SK-N-SH (cell line): ENCODE measurements around the gene KCNIP4. TPM values are rescaled to one million over a fixed set of nuclear protein-coding genes. Genes with fewer than 3 reads are reported as not detected.

Experiments used
- CTCF ChIA-PET: fragments of 300-600, 350-600 bp; formaldehyde crosslinking; extraction: SDS; loops from one replicate; lab custom pipeline; 2021; lab: Yijun Ruan, JAX
- POLR2A ChIA-PET: fragments of 350-600 bp; sonication (Branson Sonifier 250); formaldehyde crosslinking; extraction: SDS; loops from one replicate; lab custom pipeline; 2020; ENCODE audit warnings: antibody characterized with exemption, inconsistent platforms; lab: Yijun Ruan, JAX
- DNase-seq: peaks from one replicate; pipeline ENCODE4 v3.0.0; 2012
- H2AFZ ChIP-seq: fragments of 200-600 bp; sonication (generic); 2 replicates; pipeline ENCODE4 v1.8.1; 2016; ENCODE audit warnings: antibody characterized with exemption, mild to moderate bottlenecking, low read depth
- H3F3A ChIP-seq: fragments of 200-600 bp; sonication (generic); replicated peaks from 2 replicates; pipeline ENCODE3; 2016; ENCODE audit warnings: antibody characterized with exemption, mild to moderate bottlenecking; ENCODE audit not compliant: insufficient read depth
- H3K27ac ChIP-seq, 2 experiments: fragments of 200-500 bp in 1 of 2; fragments of 200-600 bp in 1 of 2; sonication (Bioruptor generic) in 1 of 2; sonication (generic), shearing (Covaris generic) in 1 of 2; 2 replicates each; pipeline versions ENCODE4 v1.5.1 to v1.6.1; 2014 to 2016; ENCODE audit warnings: low read depth in 2 of 2, inconsistent platforms in 1 of 2, low read length in 1 of 2, mild to moderate bottlenecking in 1 of 2, mixed read lengths in 1 of 2
- H3K27me3 ChIP-seq: fragments of 200-600 bp; sonication (generic), shearing (Covaris generic); 2 replicates; pipeline ENCODE4 v1.6.1; 2016; ENCODE audit warnings: mixed run types; ENCODE audit not compliant: insufficient read depth
- H3K36me3 ChIP-seq, 2 experiments: fragments of 200-500 bp in 1 of 2; fragments of 200-600 bp in 1 of 2; sonication (Bioruptor generic) in 1 of 2; sonication (generic) in 1 of 2; replicated peaks in 1 of 2; 2 replicates each; pipeline versions ENCODE3 to v1.5.1; 2014 to 2016; ENCODE audit warnings: low read length in 1 of 2, mild to moderate bottlenecking in 1 of 2; ENCODE audit not compliant: insufficient read depth in 2 of 2, control insufficient read depth in 1 of 2
- H3K4me1 ChIP-seq, 2 experiments: fragments of 200-500 bp in 1 of 2; fragments of 200-600 bp in 1 of 2; sonication (Bioruptor generic) in 1 of 2; sonication (generic), shearing (Covaris generic) in 1 of 2; 2 replicates each; pipeline versions ENCODE4 v1.5.1 to v1.6.1; 2014 to 2016; ENCODE audit warnings: low read depth in 1 of 2, low read length in 1 of 2, mixed run types in 1 of 2; ENCODE audit not compliant: insufficient read depth in 2 of 2, control insufficient read depth in 1 of 2
- H3K4me2 ChIP-seq: fragments of 200-600 bp; sonication (generic), shearing (Covaris generic); 2 replicates; pipeline ENCODE4 v1.6.1; 2017; ENCODE audit warnings: mixed run types
- H3K4me3 ChIP-seq, 2 experiments: fragments of 200-500 bp in 1 of 2; fragments of 200-600 bp in 1 of 2; sonication (Bioruptor generic) in 1 of 2; sonication (generic), shearing (Covaris generic) in 1 of 2; 2 replicates each; pipeline versions ENCODE4 v1.5.1 to v1.8.1; 2014 to 2016; ENCODE audit warnings: low read depth in 2 of 2, inconsistent platforms in 1 of 2, low read length in 1 of 2, mild to moderate bottlenecking in 1 of 2, mixed read lengths in 1 of 2, moderate library complexity in 1 of 2
- H3K79me2 ChIP-seq: fragments of 200-600 bp; sonication (generic); 2 replicates; pipeline ENCODE4 v1.8.1; 2017; ENCODE audit warnings: mild to moderate bottlenecking; ENCODE audit not compliant: insufficient read depth
- H3K9ac ChIP-seq: fragments of 200-600 bp; sonication (generic); 2 replicates; pipeline ENCODE4 v1.6.1; 2017; ENCODE audit warnings: mixed run types
- H3K9me2 ChIP-seq: fragments of 200-600 bp; sonication (generic); 2 replicates; pipeline ENCODE4 v1.6.1; 2017; ENCODE audit warnings: mixed run types
- H3K9me3 ChIP-seq: fragments of 200-600 bp; sonication (generic); 2 replicates; pipeline ENCODE4 v1.6.1; 2017; ENCODE audit warnings: mixed run types, mild to moderate bottlenecking, moderate library complexity
- H4K20me1 ChIP-seq: fragments of 200-600 bp; sonication (generic); 2 replicates; pipeline ENCODE4 v1.6.1; 2017; ENCODE audit warnings: mild to moderate bottlenecking, mixed run types; ENCODE audit not compliant: insufficient read depth
- ELF1 ChIP-seq: IDR thresholded peaks from 2 replicates; pipeline ENCODE4 v1.4.0; 2012
- EP300 ChIP-seq, 2 experiments: IDR thresholded peaks; 2 replicates each; pipeline versions ENCODE4 v1.4.0 to v1.6.1; 2012; ENCODE audit warnings: borderline replicate concordance in 1 of 2, low read depth in 1 of 2, low read length in 1 of 2
- FOXJ3 ChIP-seq: sonication (generic); formaldehyde crosslinking; IDR thresholded peaks from 2 replicates; pipeline ENCODE4 v1.5.1; 2020; ENCODE audit warnings: mild to moderate bottlenecking, missing genetic modification reagents
- GABPA ChIP-seq: IDR thresholded peaks from 2 replicates; pipeline ENCODE4 v1.4.0; 2012; ENCODE audit warnings: low read depth, mild to moderate bottlenecking
- JUND ChIP-seq: IDR thresholded peaks from 2 replicates; pipeline ENCODE4 v1.4.0; 2012
- MAX ChIP-seq: IDR thresholded peaks from 2 replicates; pipeline ENCODE4 v1.4.0; 2012; ENCODE audit warnings: low read depth
- MEF2A ChIP-seq: IDR thresholded peaks from 2 replicates; pipeline ENCODE4 v1.4.0; 2012; ENCODE audit warnings: low read depth, borderline replicate concordance
- NFIC ChIP-seq: IDR thresholded peaks from 2 replicates; pipeline ENCODE4 v1.4.0; 2012; ENCODE audit warnings: borderline replicate concordance
- NRF1 ChIP-seq: IDR thresholded peaks from 2 replicates; pipeline ENCODE4 v1.6.1; 2012; ENCODE audit warnings: low read depth, mild to moderate bottlenecking, low read length
- PBX3 ChIP-seq: IDR thresholded peaks from 2 replicates; pipeline ENCODE4; 2012
- POLR2AphosphoS5 ChIP-seq: IDR thresholded peaks from 2 replicates; pipeline ENCODE4 v1.6.1; 2012; ENCODE audit warnings: low read depth, low read length
- RAD21 ChIP-seq: IDR thresholded peaks from 2 replicates; pipeline ENCODE4 v1.6.1; 2012; ENCODE audit warnings: mild to moderate bottlenecking, low read length
- RCOR1 ChIP-seq: fragments of 150-350 bp; IDR thresholded peaks from 2 replicates; pipeline ENCODE4 v1.6.1; 2017; ENCODE audit warnings: antibody characterized with exemption, low read length
- REST ChIP-seq: IDR thresholded peaks from 2 replicates; pipeline ENCODE4 v1.6.1; 2012; ENCODE audit warnings: mild to moderate bottlenecking, low read depth, low read length, moderate library complexity
- RFX5 ChIP-seq: IDR thresholded peaks from 2 replicates; pipeline ENCODE4 v1.6.1; 2012; ENCODE audit warnings: mild to moderate bottlenecking, improper control_type of control experiment, low read length
- SIN3A ChIP-seq: IDR thresholded peaks from 2 replicates; pipeline ENCODE4 v1.6.1; 2012; ENCODE audit warnings: low read depth, mild to moderate bottlenecking, low read length, moderate library complexity, borderline replicate concordance
- SMC3 ChIP-seq: IDR thresholded peaks from 2 replicates; pipeline ENCODE4 v1.6.1; 2012; ENCODE audit warnings: low read depth, low read length, improper control_type of control experiment
- TAF1 ChIP-seq: IDR thresholded peaks from 2 replicates; pipeline ENCODE4 v1.6.1; 2012; ENCODE audit warnings: low read depth, mild to moderate bottlenecking, low read length, moderate library complexity, borderline replicate concordance
- TCF12 ChIP-seq: IDR thresholded peaks from 2 replicates; pipeline ENCODE4 v1.4.0; 2012
- YY1 ChIP-seq: IDR thresholded peaks from 2 replicates; pipeline ENCODE4 v1.4.0; 2012; ENCODE audit warnings: low read depth, mild to moderate bottlenecking
- WGBS: methylation state at CpG from one replicate; pipeline ENCODE4 v1.1.6; 2017; ENCODE audit warnings: low lambda C conversion rate; 5-methylcytosine and 5-hydroxymethylcytosine counted together
- polyA plus RNA-seq, 3 experiments: library from polyadenylated mRNA; depleted of rRNA; stranded (reverse); fragments of >200 nt; gene quantifications; 2 replicates each; pipeline ENCODE4 v1.2.3, GENCODE V29; 2012
- TF ChIP-seq, protein P1 (sequence below): fragments of 200-600 bp; sonication (generic); IDR thresholded peaks from 2 replicates; pipeline ENCODE4 v1.6.1; 2017; ENCODE audit warnings: antibody characterized with exemption, mild to moderate bottlenecking, moderate library complexity
- TF ChIP-seq, protein P2 (sequence below): fragments of 150-350 bp; IDR thresholded peaks from 2 replicates; pipeline ENCODE4 v1.6.1; 2017; ENCODE audit warnings: antibody characterized with exemption, low read length, low read depth, borderline replicate concordance
- TF ChIP-seq, protein P3 (sequence below): IDR thresholded peaks from 2 replicates; pipeline ENCODE4 v1.4.0; 2012; ENCODE audit warnings: low read depth, borderline replicate concordance
- TF ChIP-seq, protein P4 (sequence below): fragments of 150-350 bp; IDR thresholded peaks from 2 replicates; pipeline ENCODE4 v1.6.1; 2016; ENCODE audit warnings: mild to moderate bottlenecking, low read depth, low read length

Gene KCNIP4
- polyA plus RNA-seq, 1 of the 3 experiments (the other 2 are of a cell fraction): 0.18 TPM

- ChIA-PET CTCF (interaction anchor here (0.9 to 1.4 kb wide), 2 partner anchors 41 to 213 kb away, joined by 3 read pairs; no protein-coding TSS in a partner anchor), POLR2A (no interaction called here)
- Histone ChIP-seq H3K4me2 (no peak overlapping the region), H3K4me3 (no peak overlapping the region), H2AFZ (no peak overlapping the region), H4K20me1 (no peaks in the 10 kb centered on the region), H3K27me3 (no peaks in the 10 kb centered on the region), H3K9me2 (no peaks in the 10 kb centered on the region), H3K4me1 (peaks cover 0 to 39% of the 10 kb centered on the region in 2 experiments; a peak in 2 of 4 replicates), H3K9ac (no peak overlapping the region), H3K27ac (peak overlapping the region in 1 of 2 experiments; percentile 94; a peak in 2 of 4 replicates), H3F3A (no peaks in the 10 kb centered on the region), H3K79me2 (no peaks in the 10 kb centered on the region), H3K36me3 (no peaks in the 10 kb centered on the region), H3K9me3 (no peaks in the 10 kb centered on the region)
- WGBS: 2% methylated on average over 3 of the region's 3 CpGs
- peak; percentile 30 for DNase-seq
- TF ChIP-seq TCF12 (peak; percentile 30; the same call in 1 of the 2 replicates), MAX (no peak), RFX5 (0 out of 2 replicates have a peak, but pooled peaks have one; percentile 10), JUND (no peak), SIN3A (no peak), REST (no peak), RCOR1 (peak; percentile 68), FOXJ3 (peak; percentile 98), POLR2AphosphoS5 (no peak; the same call in 1 of the 2 replicates), SMC3 (no peak), MEF2A (no peak), YY1 (no peak), RAD21 (no peak; the same call in 1 of the 2 replicates), PBX3 (no peak), TAF1 (no peak), ELF1 (no peak), GABPA (no peak), EP300 (IDR thresholded peaks at IDR 0.05; ENCODE audit: borderline replicate concordance in 1 of 2, low read depth in 1 of 2, low read length in 1 of 2) (peak in 1 of 2 experiments; percentile 93; a peak in 2 of 4 replicates), NFIC (no peak), NRF1 (no peak)
- TF ChIP-seq, protein P1, sequence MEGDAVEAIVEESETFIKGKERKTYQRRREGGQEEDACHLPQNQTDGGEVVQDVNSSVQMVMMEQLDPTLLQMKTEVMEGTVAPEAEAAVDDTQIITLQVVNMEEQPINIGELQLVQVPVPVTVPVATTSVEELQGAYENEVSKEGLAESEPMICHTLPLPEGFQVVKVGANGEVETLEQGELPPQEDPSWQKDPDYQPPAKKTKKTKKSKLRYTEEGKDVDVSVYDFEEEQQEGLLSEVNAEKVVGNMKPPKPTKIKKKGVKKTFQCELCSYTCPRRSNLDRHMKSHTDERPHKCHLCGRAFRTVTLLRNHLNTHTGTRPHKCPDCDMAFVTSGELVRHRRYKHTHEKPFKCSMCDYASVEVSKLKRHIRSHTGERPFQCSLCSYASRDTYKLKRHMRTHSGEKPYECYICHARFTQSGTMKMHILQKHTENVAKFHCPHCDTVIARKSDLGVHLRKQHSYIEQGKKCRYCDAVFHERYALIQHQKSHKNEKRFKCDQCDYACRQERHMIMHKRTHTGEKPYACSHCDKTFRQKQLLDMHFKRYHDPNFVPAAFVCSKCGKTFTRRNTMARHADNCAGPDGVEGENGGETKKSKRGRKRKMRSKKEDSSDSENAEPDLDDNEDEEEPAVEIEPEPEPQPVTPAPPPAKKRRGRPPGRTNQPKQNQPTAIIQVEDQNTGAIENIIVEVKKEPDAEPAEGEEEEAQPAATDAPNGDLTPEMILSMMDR: no peak
- TF ChIP-seq, protein P2, sequence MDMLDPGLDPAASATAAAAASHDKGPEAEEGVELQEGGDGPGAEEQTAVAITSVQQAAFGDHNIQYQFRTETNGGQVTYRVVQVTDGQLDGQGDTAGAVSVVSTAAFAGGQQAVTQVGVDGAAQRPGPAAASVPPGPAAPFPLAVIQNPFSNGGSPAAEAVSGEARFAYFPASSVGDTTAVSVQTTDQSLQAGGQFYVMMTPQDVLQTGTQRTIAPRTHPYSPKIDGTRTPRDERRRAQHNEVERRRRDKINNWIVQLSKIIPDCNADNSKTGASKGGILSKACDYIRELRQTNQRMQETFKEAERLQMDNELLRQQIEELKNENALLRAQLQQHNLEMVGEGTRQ: no peak
- TF ChIP-seq, protein P3, sequence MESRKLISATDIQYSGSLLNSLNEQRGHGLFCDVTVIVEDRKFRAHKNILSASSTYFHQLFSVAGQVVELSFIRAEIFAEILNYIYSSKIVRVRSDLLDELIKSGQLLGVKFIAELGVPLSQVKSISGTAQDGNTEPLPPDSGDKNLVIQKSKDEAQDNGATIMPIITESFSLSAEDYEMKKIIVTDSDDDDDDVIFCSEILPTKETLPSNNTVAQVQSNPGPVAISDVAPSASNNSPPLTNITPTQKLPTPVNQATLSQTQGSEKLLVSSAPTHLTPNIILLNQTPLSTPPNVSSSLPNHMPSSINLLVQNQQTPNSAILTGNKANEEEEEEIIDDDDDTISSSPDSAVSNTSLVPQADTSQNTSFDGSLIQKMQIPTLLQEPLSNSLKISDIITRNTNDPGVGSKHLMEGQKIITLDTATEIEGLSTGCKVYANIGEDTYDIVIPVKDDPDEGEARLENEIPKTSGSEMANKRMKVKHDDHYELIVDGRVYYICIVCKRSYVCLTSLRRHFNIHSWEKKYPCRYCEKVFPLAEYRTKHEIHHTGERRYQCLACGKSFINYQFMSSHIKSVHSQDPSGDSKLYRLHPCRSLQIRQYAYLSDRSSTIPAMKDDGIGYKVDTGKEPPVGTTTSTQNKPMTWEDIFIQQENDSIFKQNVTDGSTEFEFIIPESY: no peak
- TF ChIP-seq, protein P4, sequence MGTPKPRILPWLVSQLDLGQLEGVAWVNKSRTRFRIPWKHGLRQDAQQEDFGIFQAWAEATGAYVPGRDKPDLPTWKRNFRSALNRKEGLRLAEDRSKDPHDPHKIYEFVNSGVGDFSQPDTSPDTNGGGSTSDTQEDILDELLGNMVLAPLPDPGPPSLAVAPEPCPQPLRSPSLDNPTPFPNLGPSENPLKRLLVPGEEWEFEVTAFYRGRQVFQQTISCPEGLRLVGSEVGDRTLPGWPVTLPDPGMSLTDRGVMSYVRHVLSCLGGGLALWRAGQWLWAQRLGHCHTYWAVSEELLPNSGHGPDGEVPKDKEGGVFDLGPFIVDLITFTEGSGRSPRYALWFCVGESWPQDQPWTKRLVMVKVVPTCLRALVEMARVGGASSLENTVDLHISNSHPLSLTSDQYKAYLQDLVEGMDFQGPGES: no peak
These were observed 394.1 kb downstream of the KCNIP4 start for GRCh38 chr4:21554500-21554899.
